ENCODE data around the gene AGAP1.

Gene AGAP1

DNA sequence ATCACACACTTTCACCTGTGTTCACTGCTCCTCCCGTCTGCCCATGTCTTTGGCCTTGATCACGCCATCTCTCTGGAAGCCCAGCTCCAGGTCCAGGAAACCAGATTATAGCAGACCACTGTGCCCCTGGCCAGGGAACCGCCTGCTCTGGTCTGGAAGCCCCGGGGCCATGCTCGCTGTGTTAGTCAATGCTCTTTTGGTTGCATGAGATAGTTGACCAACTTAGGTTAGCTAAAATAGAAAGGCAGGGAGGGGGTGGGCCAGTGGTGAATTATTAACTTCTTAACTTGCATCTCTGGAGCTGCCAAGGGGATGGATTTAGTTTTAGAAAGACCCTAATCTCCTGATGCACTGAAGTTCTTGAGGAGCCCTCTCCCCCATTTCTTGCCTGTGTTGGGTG lies 232.7 kb downstream of the AGAP1 start:
- ATAC-seq (no peak), DNase-seq (no peak)
- Mint-ChIP-seq H3K4me3 (no peak overlapping the region), H3K36me3 (ENCODE audit: low read depth) (no peaks in the 10 kb centered on the region), H3K4me1 (no peaks in the 10 kb centered on the region), H3K27me3 (peaks cover 2% of the 10 kb centered on the region), H3K9me3 (no peaks in the 10 kb centered on the region), H3K27ac (no peak overlapping the region)

DNA sequence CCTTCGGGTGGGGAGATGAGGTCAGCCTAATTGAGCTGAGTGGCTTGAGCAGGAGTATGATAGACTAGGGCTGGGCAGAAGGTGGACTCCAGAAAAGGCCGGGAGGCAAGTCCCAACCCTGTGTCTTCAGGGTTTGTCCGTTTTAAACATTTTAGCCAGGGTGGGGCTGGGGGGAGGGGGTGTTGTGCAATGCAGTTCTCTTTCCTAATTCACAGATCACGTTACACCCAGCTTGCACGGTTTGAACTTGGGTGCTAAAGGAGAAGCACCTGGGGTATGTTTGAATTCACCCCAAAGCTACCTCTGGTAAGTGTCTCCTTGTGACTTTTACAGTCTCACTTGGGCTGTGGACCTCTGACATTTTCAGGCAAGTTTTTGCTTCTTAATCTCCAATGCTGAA lies 233.3 kb downstream of the AGAP1 start:
- Mint-ChIP-seq H3K4me3 (no peak overlapping the region), H3K4me1 (no peaks in the 10 kb centered on the region), H3K27me3 (peaks cover 5% of the 10 kb centered on the region), H3K9me3 (no peaks in the 10 kb centered on the region), H3K36me3 (ENCODE audit: low read depth) (no peaks in the 10 kb centered on the region), H3K27ac (no peak overlapping the region)
- DNase-seq (no peak), ATAC-seq (no peak)

DNA sequence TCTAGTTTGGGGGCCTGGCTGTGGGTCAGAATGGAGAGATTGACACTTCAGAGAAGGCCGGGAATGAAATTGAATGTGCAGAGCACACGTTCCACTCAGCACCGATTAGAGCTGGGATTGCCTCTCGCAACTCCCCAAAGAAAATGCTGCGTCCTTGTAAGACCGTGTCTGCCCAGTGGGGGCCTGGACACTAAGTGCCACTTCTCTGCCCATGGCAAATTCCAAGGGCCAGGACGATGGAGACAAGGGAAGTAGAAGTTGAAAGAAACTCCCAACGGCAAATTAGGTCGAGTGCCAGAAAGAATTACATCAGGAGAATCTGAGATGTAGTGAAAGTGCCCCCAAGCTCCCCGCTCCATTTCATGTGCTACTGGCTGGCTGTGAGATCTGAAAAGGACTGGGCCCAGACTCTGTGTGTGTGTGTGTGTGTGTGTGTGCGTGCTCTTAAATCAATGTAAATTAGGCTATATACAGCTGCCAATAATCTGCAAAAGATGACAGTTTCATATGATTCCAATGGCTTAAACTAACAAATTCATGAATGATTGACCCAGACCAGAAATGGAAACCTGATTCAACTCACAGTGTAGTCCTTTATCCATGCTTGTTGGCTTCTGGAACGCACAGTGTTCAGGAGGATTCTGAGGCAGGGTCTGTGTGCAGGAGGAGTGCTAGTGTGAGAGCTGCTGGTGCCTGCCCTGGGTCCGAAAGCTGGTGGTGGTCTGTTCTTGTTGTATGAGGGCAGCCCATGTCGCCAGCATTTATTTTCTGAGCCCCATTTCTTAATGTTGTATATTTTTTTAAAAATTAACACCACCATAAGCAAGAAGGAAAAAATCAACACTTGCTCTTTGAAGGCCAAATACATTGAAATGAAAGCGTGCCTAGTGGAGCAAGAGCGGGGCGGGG lies 234.3 kb downstream of the AGAP1 start:
- DNase-seq (no peak), ATAC-seq (no peak)
- peaks cover 8% of the 10 kb centered on the region for H3K27me3 Mint-ChIP-seq
- no peaks in the 10 kb centered on the region for H3K4me1 Mint-ChIP-seq
- H3K36me3 Mint-ChIP-seq (ENCODE audit: low read depth): no peaks in the 10 kb centered on the region
- H3K4me3 Mint-ChIP-seq: no peak overlapping the region
- H3K9me3 Mint-ChIP-seq: no peaks in the 10 kb centered on the region
- H3K27ac Mint-ChIP-seq: no peak overlapping the region

DNA sequence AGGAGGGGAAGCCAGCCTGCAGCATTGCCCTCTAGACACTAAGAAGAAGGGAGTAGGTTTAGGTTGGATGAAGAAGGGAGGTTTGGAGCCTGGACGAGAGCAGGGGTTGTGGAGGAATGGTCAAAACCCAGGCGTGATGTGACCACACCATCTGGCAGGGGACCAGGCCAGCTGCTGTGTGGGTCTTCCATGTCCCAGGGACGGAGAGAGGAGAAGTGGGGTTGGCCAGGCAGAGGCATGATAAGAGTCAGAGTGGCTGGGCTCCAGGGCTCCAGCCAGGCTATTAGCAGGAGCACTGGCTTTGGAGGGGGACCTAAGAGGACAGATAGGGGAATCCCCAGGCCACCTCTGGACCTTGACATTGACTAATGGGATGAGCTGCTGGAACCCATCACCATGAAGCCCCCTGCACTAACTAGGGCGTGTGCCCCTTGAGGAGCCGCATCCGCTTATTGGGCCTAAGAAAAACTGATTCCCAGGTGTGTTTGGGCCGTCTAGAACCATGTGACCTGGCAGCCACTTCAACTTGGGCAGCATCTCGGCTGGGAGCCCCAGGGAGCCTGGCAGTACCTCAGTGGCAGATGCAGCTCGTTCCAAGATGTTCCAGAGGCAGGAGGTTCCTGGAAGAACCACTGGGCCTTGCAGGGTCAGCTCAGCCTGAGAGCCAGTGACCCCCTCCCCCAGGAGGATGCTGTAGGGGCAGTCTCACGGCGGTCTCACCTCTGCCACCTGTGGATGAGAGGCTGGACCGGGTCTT lies 235.1 kb downstream of the AGAP1 start:
- peaks cover 8% of the 10 kb centered on the region for H3K27me3 Mint-ChIP-seq
- DNase-seq: no peak
- H3K9me3 Mint-ChIP-seq: no peaks in the 10 kb centered on the region
- H3K4me1 Mint-ChIP-seq: no peaks in the 10 kb centered on the region
- no peak overlapping the region for H3K4me3 Mint-ChIP-seq
- ATAC-seq: no peak
- H3K36me3 Mint-ChIP-seq (ENCODE audit: low read depth): no peaks in the 10 kb centered on the region
- H3K27ac Mint-ChIP-seq: no peak overlapping the region

DNA sequence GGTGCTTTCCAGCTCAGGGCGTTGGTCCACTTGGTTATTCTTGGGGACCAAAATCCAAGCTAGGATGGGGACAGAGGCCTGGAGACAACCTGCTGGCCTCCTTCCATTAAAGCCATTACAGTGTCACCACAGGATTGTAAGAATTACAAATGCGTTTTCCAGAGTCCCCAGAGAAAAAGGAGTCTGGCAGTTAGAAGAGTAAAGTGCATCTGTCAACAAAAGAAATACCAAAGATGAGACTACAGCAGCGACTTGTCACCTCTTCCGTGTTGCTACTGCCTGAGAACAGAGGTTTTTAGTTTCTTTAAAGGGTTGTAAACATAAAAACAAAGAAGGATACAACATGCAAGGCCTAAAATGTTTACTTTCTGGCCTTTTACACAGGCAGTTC lies 235.7 kb downstream of the AGAP1 start:
- Mint-ChIP-seq H3K4me3 (no peak overlapping the region), H3K36me3 (ENCODE audit: low read depth) (no peaks in the 10 kb centered on the region), H3K27me3 (peaks cover 8% of the 10 kb centered on the region), H3K9me3 (no peaks in the 10 kb centered on the region), H3K27ac (no peak overlapping the region), H3K4me1 (no peaks in the 10 kb centered on the region)
- ATAC-seq (no peak), DNase-seq (no peak)

DNA sequence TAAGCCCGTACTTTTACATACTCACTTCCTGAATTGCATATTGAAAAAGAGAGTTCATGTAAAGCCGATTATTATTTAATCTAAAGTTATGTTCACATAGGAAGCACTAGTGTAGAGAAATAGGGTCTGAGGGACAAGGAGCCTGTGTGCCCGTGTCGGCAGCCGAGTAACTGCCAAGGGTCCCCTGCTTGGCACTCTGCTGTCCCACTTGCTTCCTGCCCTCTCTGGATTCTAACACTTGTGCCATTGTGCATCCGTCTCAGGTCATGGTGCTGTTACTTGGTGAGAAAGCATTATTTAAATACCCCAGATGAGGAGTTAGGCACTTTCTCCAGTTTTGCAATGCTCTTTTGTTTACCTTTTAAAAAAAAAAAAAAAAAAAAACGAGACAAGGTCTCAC lies 236.3 kb downstream of the AGAP1 start:
- DNase-seq (no peak), ATAC-seq (no peak)
- H3K4me1 Mint-ChIP-seq: no peaks in the 10 kb centered on the region
- H3K9me3 Mint-ChIP-seq: no peaks in the 10 kb centered on the region
- H3K27me3 Mint-ChIP-seq: peaks cover 6% of the 10 kb centered on the region
- no peak overlapping the region for H3K4me3 Mint-ChIP-seq
- no peak overlapping the region for H3K27ac Mint-ChIP-seq
- no peaks in the 10 kb centered on the region for H3K36me3 Mint-ChIP-seq (ENCODE audit: low read depth)

DNA sequence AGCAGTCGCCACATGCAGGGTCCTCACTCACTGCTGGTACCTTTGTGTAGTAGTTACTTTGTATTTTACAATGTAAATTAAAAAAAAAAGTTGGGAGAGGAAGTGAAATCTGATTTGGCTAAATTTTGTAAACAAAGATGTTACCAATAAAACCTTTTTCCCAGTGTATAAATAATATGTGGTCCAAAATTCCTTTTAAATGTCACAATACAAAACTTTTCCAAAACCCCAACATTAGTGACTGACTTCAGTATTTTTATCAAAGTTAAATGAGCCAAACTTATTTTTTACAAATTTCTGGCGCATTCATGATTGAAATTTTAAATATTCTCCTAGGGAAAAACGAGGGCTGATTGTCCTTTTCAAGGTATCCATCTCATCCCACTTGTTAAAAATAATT lies 239.9 kb downstream of the AGAP1 start:
- Mint-ChIP-seq H3K4me3 (no peak overlapping the region), H3K27ac (no peak overlapping the region), H3K36me3 (ENCODE audit: low read depth) (no peaks in the 10 kb centered on the region), H3K4me1 (no peaks in the 10 kb centered on the region), H3K27me3 (peaks cover 6% of the 10 kb centered on the region), H3K9me3 (no peaks in the 10 kb centered on the region)
- DNase-seq (no peak), ATAC-seq (no peak)

DNA sequence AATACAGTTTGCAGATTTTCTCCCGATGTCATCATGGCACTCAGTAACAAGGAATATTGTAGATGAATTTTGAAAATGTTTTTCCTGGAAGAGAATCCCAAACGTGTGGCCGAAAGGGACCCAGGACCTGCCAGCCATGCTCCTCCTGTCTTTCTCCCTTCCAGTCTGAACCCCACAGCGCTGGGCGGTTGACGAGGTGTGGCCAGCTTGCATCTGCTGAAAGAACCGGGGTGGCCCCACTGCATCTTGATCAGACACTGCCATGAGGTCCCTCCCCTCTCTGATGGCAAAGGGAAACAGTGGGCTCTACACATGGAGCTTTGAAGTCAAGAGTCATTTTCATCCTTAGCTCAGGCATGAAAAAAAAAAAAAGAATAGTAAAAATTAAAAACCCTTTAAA lies 240.3 kb downstream of the AGAP1 start:
- Mint-ChIP-seq H3K4me3 (no peak overlapping the region), H3K27me3 (peaks cover 6% of the 10 kb centered on the region), H3K9me3 (no peaks in the 10 kb centered on the region), H3K36me3 (ENCODE audit: low read depth) (no peaks in the 10 kb centered on the region), H3K4me1 (no peaks in the 10 kb centered on the region), H3K27ac (no peak overlapping the region)
- DNase-seq: no peak
- ATAC-seq: no peak

DNA sequence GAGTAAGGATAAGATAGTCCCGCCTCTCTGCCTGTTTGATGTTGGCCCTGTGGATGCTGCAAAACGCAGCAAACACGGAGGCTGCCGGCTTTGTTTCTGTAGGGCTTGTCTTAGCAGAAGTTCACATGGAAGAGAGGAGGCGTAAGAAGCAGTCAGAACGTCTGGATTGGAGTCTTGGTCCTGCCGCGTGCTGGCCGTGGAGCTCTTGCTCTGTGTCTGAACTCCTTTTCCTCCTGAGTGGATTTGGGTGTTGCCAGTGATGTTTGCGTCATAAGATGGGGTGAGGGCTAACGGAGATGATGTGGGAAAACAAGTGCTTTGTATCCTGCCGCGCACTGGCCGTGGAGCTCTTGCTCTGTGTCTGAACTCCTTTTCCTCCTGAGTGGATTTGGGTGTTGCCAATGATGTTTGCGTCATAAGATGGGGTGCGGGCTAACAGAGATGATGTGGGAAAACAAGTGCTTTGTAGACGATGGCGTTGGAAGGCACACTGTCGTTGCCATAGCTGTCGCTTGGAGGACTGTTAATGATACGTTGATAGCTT lies 240.9 kb downstream of the AGAP1 start:
- H3K4me1 Mint-ChIP-seq: no peaks in the 10 kb centered on the region
- no peak for DNase-seq
- no peak overlapping the region for H3K27ac Mint-ChIP-seq
- no peaks in the 10 kb centered on the region for H3K36me3 Mint-ChIP-seq (ENCODE audit: low read depth)
- no peaks in the 10 kb centered on the region for H3K9me3 Mint-ChIP-seq
- H3K27me3 Mint-ChIP-seq: peaks cover 6% of the 10 kb centered on the region
- no peak overlapping the region for H3K4me3 Mint-ChIP-seq
- no peak for ATAC-seq

DNA sequence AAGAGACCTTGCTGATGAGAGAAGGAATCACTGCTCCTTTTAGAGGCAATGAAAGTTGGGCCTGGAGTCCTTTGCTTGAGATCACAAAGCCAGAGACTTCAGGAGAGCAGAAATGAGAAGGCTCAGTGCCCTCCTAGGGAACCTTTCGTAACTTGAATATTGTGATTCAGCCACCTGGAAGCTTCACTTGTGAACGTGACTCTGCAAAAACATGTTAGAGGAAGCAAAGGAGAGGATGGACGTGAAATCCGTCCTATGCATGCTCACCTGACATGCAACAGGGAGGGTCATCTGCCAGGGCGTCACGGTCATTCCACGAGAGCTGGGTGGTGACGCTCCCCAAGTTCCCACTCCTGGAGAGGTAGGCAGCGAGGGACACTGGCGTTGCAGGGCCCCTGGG lies 243.6 kb downstream of the AGAP1 start:
- Mint-ChIP-seq H3K9me3 (no peaks in the 10 kb centered on the region), H3K4me3 (no peak overlapping the region), H3K4me1 (no peaks in the 10 kb centered on the region), H3K36me3 (ENCODE audit: low read depth) (no peaks in the 10 kb centered on the region), H3K27ac (no peak overlapping the region), H3K27me3 (peaks cover 4% of the 10 kb centered on the region)
- no peak for DNase-seq
- no peak for ATAC-seq

DNA sequence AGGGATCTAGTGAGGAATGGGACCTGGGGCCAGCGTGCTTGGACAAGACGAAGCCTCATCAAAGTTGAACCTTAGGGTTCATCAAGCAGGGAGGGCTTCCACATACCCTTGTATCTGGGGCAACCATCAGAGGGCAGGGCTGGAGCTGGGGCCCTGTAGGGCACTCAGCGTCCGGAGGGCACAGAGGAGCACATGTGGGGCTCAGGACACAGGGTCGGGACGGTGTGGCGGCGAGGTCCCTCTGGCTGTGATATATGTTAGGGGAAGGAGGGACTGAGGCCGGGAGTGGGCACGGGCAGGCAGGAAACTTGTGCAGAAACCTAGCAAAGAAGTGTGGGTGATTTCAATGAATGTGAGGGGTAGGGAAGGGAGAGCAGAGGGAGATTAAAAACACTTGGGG lies 244.0 kb downstream of the AGAP1 start:
- H3K4me3 Mint-ChIP-seq: no peak overlapping the region
- H3K4me1 Mint-ChIP-seq: no peaks in the 10 kb centered on the region
- DNase-seq: no peak
- H3K9me3 Mint-ChIP-seq: no peaks in the 10 kb centered on the region
- no peak for ATAC-seq
- no peaks in the 10 kb centered on the region for H3K36me3 Mint-ChIP-seq (ENCODE audit: low read depth)
- H3K27ac Mint-ChIP-seq: no peak overlapping the region
- H3K27me3 Mint-ChIP-seq: peaks cover 4% of the 10 kb centered on the region

DNA sequence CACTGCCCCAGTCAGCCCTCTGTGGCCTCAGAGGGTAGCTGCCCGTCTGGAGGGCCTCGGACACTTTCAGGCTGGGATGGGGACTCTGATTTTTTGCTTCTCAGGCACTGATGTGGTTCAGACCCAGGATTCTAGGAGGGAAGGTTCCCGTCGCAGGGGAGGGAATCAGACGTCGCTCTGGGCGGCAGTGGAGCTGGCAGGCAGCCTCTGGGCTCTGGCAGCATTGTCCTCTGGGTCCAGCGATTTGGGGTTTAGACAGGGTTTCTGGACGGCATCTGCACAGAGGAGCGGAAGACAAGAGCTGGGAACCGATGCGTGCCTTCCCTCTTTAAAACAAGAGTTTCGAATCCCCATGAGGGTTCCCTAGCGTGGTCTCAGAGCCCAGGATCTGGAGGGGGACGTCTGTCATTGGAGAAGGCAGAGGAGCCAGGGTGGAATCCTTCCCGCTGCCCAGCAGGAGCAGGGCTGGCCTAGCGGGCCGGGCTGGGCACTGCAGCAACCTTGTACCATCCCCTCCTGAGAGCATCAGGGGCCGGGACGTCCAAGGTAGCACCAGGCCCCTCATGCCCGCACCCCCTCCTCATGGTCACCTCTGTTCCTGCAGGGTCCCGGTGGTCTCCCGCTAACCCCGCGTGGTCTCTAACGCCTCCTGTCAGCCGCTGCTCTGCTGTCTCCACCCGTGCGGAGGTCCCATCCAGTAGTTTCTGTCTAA lies 246.0 kb downstream of the AGAP1 start:
- DNase-seq (no peak), ATAC-seq (no peak)
- Mint-ChIP-seq H3K9me3 (no peaks in the 10 kb centered on the region), H3K4me3 (no peak overlapping the region), H3K4me1 (no peaks in the 10 kb centered on the region), H3K27me3 (peaks cover 1% of the 10 kb centered on the region), H3K27ac (no peak overlapping the region), H3K36me3 (ENCODE audit: low read depth) (no peaks in the 10 kb centered on the region)

DNA sequence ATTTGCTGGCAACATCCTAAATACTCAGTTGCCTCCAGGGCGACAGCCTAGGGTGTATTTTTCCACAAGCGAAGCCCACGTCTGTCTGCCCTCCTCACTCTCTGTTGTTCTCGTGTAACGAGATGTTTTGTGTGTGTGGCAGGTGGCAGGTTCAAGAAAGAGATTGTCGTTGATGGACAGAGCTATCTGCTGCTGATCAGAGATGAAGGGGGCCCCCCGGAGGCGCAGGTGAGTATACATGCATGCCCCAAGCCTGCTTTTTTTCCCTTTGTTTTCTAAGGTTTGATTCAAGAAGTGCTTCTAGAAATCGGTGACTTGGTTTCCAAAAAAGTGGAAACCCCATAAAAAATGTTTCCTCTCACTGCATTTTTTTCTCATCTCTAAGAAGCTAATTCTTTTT lies 247.0 kb downstream of the AGAP1 start:
- H3K9me3 Mint-ChIP-seq: no peaks in the 10 kb centered on the region
- H3K4me1 Mint-ChIP-seq: no peaks in the 10 kb centered on the region
- H3K36me3 Mint-ChIP-seq (ENCODE audit: low read depth): no peaks in the 10 kb centered on the region
- ATAC-seq (no peak), DNase-seq (no peak)
- H3K27ac Mint-ChIP-seq: no peak overlapping the region
- H3K27me3 Mint-ChIP-seq: peaks cover 1% of the 10 kb centered on the region
- H3K4me3 Mint-ChIP-seq: no peak overlapping the region

DNA sequence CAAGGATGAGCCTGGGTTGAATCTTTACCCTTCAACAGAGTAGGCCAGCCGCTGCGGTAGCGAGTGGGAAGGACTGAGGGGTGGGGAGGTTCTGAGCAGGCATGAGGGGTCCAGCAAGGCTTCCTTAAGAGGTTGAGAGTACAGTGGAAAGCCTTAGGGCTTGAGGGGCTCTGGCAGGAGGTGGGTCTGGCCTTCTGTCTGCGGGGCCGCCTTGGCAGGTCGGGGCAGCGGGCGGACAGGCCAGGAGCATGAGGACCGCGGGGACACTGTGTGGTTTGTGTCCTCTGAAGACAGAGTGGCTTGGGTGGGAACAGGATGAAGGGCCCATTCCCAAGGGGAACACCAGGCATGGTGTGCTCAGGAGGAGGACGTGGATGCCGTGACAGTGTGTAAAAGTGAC lies 250.3 kb downstream of the AGAP1 start:
- no peak overlapping the region for H3K4me3 Mint-ChIP-seq

More for the DNA sequence above, 250.3 kb downstream of the AGAP1 start:
- Mint-ChIP-seq H3K9me3 (no peaks in the 10 kb centered on the region), H3K4me1 (no peaks in the 10 kb centered on the region), H3K36me3 (ENCODE audit: low read depth) (no peaks in the 10 kb centered on the region), H3K27ac (no peak overlapping the region), H3K27me3 (peaks cover 1% of the 10 kb centered on the region)
- ATAC-seq (no peak), DNase-seq (no peak)
